Measurements from ENCODE around the gene SKA1.

Gene SKA1, protein sequence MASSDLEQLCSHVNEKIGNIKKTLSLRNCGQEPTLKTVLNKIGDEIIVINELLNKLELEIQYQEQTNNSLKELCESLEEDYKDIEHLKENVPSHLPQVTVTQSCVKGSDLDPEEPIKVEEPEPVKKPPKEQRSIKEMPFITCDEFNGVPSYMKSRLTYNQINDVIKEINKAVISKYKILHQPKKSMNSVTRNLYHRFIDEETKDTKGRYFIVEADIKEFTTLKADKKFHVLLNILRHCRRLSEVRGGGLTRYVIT

GRCh38 chr18:50374753-50375391 lies at the start of gene SKA1:
SKA1 (plus strand) TSS chr18:50375046; CDS start chr18:50375831, 785 bp downstream.
- peak; percentile 86 for DNase-seq (ENCODE audit: low read depth, low spot score)

DNA sequence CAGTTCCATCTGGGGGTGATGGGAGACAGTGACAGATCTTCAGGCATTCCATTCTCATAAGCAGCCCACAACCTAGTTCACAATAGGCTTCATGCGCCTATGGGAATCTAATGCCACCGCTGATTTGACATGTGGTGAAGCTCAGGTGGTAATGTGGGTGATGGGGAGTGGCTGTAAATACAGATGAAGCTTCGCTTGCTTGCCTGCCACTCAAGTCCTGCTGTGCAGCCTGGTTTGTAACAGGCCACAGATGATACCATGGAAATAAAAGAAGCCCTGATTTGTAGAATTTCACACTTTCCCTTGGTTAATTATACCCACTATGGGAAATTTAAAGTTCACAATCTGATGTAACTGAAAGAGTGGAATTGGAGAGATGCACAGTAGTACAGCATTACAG lies 46.9 kb upstream of the SKA1 start:
- DNase-seq (ENCODE audit: low read depth, low spot score): no peak

- no peak for DNase-seq (ENCODE audit: low read depth, low spot score)
These were observed 44.7 kb upstream of the SKA1 start for GRCh38 chr18:50330176-50330575.

DNA sequence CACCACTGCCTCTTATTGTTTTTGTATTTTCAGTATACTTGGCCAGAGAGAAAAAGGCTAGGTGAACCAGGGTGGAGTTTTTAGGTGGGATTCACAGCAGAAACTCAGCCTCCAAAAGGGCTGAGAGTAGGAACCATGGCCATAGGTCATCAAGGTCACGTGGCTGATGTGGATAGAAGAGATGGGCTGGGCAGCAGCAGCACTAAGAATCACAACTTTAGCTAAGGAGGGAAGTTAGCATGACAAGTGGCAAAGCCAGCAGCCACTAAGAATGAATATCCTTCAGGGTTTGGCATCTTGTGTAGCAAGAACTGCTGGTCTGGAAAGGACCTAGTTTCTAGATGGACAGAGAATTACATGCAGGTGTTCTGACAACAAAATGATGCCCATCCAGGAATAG lies 43.2 kb upstream of the SKA1 start:
- no peak for DNase-seq (ENCODE audit: low read depth, low spot score)

- DNase-seq (ENCODE audit: low read depth, low spot score): no peak
These were observed 40.2 kb upstream of the SKA1 start for GRCh38 chr18:50334546-50335152.

DNA sequence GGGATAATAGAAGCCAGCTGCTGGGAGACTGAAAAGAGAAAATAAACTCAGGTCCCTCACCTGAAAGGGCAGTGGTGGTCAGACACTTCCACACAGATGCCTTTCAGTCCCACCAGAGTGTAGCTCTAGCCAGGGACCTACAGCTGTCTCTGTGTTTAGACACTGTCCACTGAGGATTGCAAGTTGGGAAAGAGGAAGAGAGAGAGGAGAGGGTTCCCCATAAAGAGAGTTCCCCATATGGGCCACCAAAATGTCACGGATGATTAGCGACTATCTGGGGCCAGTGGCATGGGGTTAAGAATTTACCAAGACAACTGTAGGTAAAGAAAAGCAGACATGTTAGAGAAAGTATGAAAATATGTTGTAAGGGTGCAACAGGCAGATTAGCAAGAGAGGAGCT lies 36.7 kb upstream of the SKA1 start:
- DNase-seq (ENCODE audit: low read depth, low spot score): no peak

- DNase-seq (ENCODE audit: low read depth, low spot score): no peak
These were observed 36.1 kb upstream of the SKA1 start for GRCh38 chr18:50338715-50339114.

DNA sequence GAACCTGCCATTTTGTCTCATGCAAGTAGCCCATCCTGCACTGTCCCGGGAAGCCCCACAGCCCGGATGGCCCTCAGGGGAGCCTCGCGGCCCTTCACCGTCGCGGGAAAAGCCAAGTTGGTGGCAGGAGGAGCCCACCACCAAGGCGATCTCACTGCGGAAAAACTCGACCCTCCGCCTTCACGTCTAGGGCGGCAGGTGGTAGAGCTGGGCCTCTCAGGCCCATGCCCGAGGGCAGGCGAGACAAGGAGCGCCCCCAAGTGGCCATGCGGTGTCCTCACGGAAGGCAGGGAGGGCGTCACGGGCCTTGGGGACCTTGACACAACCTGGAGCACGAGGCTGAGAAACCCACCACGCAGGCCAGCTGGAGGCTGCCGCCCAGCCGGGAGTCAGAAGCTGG lies 34.8 kb upstream of the SKA1 start:
- no peak for DNase-seq (ENCODE audit: low read depth, low spot score)

DNA sequence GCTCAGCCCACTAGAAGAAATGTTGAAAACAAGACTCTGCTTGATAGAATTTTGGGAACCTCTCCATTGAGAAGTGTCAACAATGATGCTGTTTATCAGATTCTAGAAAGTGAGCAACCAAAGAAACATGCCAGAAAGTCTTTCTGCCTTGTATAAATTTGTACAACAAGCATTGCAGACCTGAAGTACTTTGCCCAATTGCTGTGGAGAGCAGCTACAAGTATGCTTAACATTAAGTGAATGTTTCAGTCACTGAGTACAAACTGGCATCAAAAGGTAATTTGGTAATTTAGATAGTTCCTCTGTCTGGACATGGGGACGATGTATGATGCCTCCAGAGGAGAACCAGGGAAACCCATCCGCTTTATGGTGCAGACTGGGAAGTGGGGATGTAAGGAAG lies 33.4 kb upstream of the SKA1 start:
- DNase-seq (ENCODE audit: low read depth, low spot score): no peak

- no peak for DNase-seq (ENCODE audit: low read depth, low spot score)
These were observed 24.1 kb upstream of the SKA1 start for GRCh38 chr18:50350699-50351098.

DNA sequence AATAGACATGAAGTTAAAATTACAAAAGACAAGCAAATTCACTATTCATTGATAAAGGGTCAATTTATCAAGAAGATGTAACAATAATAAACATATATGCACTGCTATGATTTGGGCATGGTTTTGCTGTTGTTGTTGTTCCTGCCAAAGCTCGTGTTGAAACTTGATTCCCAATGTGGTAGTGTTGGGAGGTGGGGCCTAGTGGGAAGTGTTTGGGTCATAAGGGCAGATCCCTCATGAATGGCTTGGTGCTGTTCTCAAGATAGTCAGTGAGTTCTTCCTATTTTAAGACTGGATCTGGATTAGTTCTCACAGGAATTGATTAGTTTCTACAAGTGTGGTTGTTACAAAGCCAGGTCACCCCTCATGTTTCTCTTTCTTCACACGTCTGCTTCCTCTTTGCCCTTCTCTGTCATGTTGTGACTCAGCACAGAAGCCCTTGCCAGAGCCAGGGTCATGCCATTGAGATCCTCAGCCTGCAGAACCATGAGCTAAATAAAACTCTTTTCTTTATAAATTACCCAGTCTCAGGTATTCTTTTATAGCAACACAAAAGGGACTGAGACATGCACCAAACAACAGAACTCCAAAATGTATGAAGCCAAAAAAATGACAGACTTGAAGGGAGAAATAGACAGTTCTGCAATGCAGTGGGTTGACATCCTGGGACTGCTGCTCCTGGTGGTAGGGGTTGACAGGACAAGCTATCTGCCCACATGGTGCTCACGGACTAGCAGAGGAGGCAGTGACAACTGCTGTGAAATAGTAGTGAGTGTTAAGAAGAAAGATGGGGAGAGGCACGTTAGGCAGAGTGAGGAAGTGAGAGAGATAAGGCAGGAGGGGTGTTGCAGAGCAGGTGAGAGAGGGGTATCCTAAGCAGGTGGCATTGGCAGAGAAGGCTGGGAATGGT lies 18.6 kb upstream of the SKA1 start:
- DNase-seq (ENCODE audit: low read depth, low spot score): no peak

GRCh38 chr18:50358844-50359243 lies 16.0 kb upstream of the SKA1 start:
- no peak for DNase-seq (ENCODE audit: low read depth, low spot score)

DNA sequence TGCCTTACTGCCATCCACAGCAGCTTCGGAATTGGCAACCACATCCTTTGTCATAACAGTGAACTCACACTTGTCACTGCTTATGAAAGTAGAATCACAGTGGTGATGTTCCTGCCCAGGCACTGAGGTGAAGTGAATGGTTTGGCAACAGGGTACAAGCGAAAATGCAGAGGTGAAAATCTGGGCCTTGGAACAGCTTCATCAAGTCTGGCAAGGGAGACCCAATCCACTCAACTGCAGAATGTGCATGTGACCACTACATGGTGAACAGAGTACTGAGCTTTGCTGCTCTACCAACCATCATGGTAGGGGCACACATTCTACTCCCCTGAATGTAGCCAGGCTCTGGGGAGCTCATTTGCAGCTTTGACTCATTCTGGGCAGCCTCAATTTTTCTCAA lies 15.0 kb upstream of the SKA1 start:
- DNase-seq (ENCODE audit: low read depth, low spot score): no peak

GRCh38 chr18:50360611-50361010 lies 14.2 kb upstream of the SKA1 start:
- DNase-seq (ENCODE audit: low read depth, low spot score): no peak

- DNase-seq (ENCODE audit: low read depth, low spot score): no peak
These were observed 5.2 kb upstream of the SKA1 start for GRCh38 chr18:50369672-50370071.

DNA sequence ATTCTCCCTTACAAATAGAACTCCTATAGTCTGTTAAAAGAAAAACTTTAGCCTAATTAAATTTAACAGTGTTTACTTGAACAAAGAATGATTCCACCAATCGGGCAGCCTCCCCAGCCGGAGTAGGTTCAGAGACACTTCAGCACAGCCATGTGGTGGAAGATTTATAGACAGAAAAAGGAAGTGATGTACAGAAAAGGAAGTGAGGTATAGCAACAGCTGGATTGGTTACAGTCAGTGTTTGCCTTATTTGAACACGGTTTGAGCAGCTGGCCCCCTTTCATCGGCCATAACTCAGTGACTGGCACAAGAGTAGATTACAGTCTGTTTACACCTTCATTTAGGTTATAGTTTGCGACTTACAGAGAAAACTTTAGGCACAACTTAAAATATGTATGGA lies 2.1 kb upstream of the SKA1 start:
- DNase-seq (ENCODE audit: low read depth, low spot score): no peak

- DNase-seq (ENCODE audit: low read depth, low spot score): no peak
These were observed 1.2 kb upstream of the SKA1 start for GRCh38 chr18:50373561-50374219.

DNA sequence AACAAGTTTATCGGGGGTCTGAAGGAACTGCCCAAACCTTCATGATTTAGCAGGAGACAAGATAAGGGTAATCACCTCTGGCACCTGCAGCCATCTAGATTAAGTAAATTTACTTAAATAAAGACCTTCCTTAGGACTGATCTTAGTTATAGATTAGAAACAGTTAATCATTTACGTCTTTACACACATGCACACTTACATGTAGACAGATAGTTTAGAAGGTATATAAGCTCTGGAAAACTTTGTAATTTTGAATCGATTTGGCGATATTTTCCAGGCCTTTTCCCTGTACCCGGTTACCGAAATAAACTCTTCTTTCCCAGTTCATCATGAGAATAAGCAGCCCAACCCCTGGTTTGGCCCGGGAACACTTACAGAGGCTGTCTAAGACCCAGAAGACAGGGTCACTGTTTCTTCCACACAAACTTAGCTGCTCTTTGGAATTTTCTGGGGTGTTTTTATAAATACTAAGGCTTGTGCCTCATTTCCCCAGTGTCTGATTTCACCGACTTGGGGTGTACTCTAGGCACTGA lies 560 bp upstream of the SKA1 start:
- no peak for DNase-seq (ENCODE audit: low read depth, low spot score)

DNA sequence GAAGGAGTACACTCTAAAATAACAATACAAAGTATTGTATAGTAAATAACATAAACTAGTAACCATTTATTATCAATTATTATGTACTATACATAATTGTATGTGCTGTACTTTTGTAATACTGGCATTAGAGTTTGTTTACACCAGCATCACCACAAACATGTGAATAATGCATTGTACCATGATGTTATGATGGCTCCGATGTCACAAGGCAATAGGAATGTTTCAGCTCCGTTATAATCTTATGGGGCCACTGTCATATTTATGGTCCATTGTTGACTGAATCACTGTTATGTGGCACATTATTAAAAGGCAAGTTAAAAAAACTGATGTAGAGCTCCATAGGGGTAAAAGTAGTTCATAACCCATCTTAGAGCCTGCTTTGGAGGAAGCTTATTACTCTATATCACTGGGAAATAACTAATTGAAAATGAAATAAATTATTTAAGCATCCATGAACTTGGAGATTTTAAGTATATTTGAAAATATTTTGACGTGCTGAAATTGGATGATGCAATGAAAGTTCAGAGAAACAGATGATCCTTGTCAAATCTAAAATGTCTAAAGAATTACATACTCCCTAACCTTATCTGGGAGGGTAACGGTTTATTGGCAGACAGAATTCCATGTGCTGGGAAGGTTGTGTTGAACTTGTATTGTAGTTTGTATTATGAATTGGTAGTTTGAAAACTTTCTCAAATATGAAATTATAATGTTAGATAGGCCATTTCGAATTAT lies 2.4 kb downstream of the SKA1 start:
- no peak for DNase-seq (ENCODE audit: low read depth, low spot score)

- no peak for DNase-seq (ENCODE audit: low read depth, low spot score)
These were observed 14.1 kb downstream of the SKA1 start for GRCh38 chr18:50388988-50389387.

DNA sequence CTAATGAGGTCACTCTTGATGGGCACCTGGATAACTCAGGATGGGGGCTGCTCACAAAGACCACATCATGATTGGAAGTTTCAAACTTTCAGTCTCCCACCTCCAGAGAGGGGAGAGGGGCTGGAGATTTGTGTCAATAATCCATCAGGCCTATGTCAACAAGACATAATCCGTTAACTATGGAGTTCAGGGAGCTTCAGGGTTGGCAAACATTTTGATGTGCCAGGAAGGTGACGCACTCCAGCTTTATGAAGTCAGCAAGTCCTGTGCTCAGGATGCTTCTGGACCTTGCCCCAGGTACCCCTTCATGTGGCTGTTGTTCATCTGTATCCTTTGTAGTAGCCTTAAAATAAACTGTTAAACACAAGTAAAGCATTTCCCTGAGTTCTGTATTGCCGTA lies 19.0 kb downstream of the SKA1 start:
- DNase-seq (ENCODE audit: low read depth, low spot score): no peak
